ENCODE measurements around the gene FGF21. TPM values are rescaled to one million over a fixed set of nuclear protein-coding genes. Genes with fewer than 3 reads are reported as not detected.

Gene FGF21
- total and polyA plus RNA-seq, 2 experiments from 2014 or later: not detected

DNA sequence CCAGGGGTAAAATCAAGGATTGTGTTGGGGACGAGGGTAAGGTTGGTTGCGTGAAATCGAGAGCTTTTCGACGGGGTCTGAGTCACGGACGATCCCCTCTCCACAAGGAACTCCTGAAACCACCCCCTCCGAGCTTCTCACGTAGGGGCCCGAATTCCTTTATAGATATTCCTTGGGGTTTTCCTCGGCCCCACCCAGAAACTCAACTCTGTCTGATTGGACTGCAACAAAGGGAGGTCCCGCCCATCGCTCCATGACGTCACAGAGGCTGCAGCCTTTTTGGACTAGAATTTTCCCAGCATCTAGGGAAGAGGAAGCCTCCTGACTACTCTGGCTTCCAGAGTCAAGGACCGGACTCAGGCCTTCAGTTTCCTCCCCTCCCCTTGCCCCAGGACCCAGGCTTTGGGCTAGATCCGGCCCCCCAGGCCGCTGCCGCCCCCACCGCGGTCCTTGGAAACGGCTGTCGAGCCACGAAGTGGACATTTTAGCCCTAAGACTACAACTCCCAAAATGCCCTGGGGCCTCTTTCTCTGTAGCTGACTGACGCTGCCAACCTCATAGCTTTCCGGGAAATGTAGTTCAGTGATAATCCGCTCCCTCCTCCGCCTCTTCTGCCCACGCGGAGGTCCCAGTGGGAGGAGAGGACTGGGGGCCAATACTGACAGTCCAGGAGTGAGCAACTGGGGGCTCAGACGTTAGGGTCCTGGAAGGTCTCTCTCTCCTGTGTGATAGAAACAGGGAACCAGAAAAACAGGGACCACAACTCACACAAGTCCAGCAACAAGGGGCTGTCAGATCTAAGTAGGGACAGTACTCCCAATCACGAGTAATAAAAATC is 8.4 kb upstream of the FGF21 start, which contains the start of gene IZUMO1:
Gene IZUMO1, minus strand, starts transcription at position 172 of the 838 bp plus-strand sequence. CDS start 1,050 bp downstream, outside the sequence.
- TF ChIP-seq CTCF (IDR thresholded peaks at IDR 0.05; ENCODE audit: low read depth, low read length): no peak
- H3K27me3 ChIP-seq: peaks cover 6% of the 10 kb centered on the region
- H3K36me3 ChIP-seq: no peaks in the 10 kb centered on the region
- peak within 1 kb of the TSS; percentile 33 for H3K4me3 ChIP-seq
- H3K27ac ChIP-seq: no peak within 1 kb of the TSS
- DNase-seq (ENCODE audit: low read depth in 1 of 2, low spot score in 1 of 2): peak; percentile 82 to 97
- no peaks in the 10 kb centered on the region for H3K4me1 ChIP-seq (ENCODE audit: low read depth)
- no peaks in the 10 kb centered on the region for H3K9me3 ChIP-seq (ENCODE audit: low read depth)

- Histone ChIP-seq H3K36me3 (no peaks in the 10 kb centered on the region), H3K4me1 (ENCODE audit: low read depth) (no peaks in the 10 kb centered on the region)
Observed at GRCh38 chr19:48749571-48750198, 5.6 kb upstream of the FGF21 start.

DNA sequence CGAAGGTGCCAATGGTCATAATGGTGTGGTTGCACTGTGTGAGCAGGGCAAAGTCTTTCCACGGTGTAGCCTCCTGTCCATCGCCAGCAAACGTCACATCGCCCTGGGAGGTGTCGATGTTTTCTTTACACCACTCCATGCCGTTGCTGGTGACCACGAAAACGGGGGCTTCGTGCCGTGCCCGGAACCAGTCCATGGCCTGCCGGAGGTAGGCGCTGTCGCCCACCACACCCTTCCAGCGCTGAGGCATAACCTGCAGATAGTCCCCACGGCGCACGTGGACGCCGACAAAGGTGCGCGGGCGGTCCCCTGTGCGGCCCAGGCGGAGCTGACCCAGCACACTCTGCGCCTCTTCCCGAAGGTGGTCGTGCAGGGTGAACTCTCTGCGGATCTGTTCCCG is 5.0 kb upstream of the FGF21 start:
- no peak for DNase-seq (ENCODE audit: low read depth in 1 of 2, low spot score in 1 of 2)
- no peaks in the 10 kb centered on the region for H3K9me3 ChIP-seq (ENCODE audit: low read depth)
- H3K4me3 ChIP-seq: no peak overlapping the region
- TF ChIP-seq CTCF (IDR thresholded peaks at IDR 0.05; ENCODE audit: low read depth, low read length): no peak
- H3K36me3 ChIP-seq: no peaks in the 10 kb centered on the region
- peaks cover 25% of the 10 kb centered on the region for H3K27me3 ChIP-seq
- no peak overlapping the region for H3K27ac ChIP-seq
- no peaks in the 10 kb centered on the region for H3K4me1 ChIP-seq (ENCODE audit: low read depth)

More at GRCh38 chr19:48749571-48750198, 5.6 kb upstream of the FGF21 start:
- DNase-seq (ENCODE audit: low read depth in 1 of 2, low spot score in 1 of 2): no peak
- peaks cover 25% of the 10 kb centered on the region for H3K27me3 ChIP-seq
- no peaks in the 10 kb centered on the region for H3K9me3 ChIP-seq (ENCODE audit: low read depth)
- H3K27ac ChIP-seq: no peak overlapping the region
- H3K4me3 ChIP-seq: no peak overlapping the region
- no peak for TF ChIP-seq CTCF (IDR thresholded peaks at IDR 0.05; ENCODE audit: low read depth, low read length)

- Histone ChIP-seq H3K4me1 (ENCODE audit: low read depth) (no peaks in the 10 kb centered on the region), H3K4me3 (no peak overlapping the region), H3K27ac (no peak overlapping the region), H3K27me3 (peaks cover 25% of the 10 kb centered on the region), H3K9me3 (ENCODE audit: low read depth) (no peaks in the 10 kb centered on the region), H3K36me3 (no peaks in the 10 kb centered on the region)
- DNase-seq (ENCODE audit: low read depth in 1 of 2, low spot score in 1 of 2): no peak
- no peak for TF ChIP-seq CTCF (IDR thresholded peaks at IDR 0.05; ENCODE audit: low read depth, low read length)
Observed at GRCh38 chr19:48750771-48751504, 4.4 kb upstream of the FGF21 start.

- no peaks in the 10 kb centered on the region for H3K9me3 ChIP-seq (ENCODE audit: low read depth)
- H3K27ac ChIP-seq: no peak overlapping the region
- H3K36me3 ChIP-seq: no peaks in the 10 kb centered on the region
- peaks cover 25% of the 10 kb centered on the region for H3K27me3 ChIP-seq
- no peak for TF ChIP-seq CTCF (IDR thresholded peaks at IDR 0.05; ENCODE audit: low read depth, low read length)
- no peaks in the 10 kb centered on the region for H3K4me1 ChIP-seq (ENCODE audit: low read depth)
- DNase-seq (ENCODE audit: low read depth in 1 of 2, low spot score in 1 of 2): no peak
- H3K4me3 ChIP-seq: peak overlapping the region; percentile 23
Observed at GRCh38 chr19:48751845-48752495, 3.4 kb upstream of the FGF21 start.

Measured in cardiac muscle cell (in vitro differentiated cells and primary cell).